HepG2 (cell line): ENCODE results near the gene METTL1. TPM values are rescaled to one million over a fixed set of nuclear protein-coding genes. Genes with fewer than 3 reads are reported as not detected.

Experiments used
- ATAC-seq: fragments of 200-7000 bp; cut with Tn5 transposase; 3 replicates; pipeline ENCODE4 v1.9.1; 2020; ENCODE audit warnings: mild to moderate bottlenecking, moderate library complexity
- BruUV-seq: library from RNA; stranded (reverse); fragments of 400-500 nt; replicated peaks from 2 replicates; lab custom pipeline; 2021; lab: Mats Ljungman, UMichigan
- CTCF ChIA-PET: fragments of 300-600 bp; formaldehyde crosslinking; extraction: SDS; loops from one replicate; lab custom pipeline; 2021; ENCODE audit warnings: low total read pairs, inconsistent platforms, low intra/inter-chr PET ratio; lab: Yijun Ruan, JAX
- POLR2A ChIA-PET: fragments of 350-600 bp; sonication (Branson Sonifier 250); formaldehyde crosslinking; loops from one replicate; lab custom pipeline; 2020; ENCODE audit warnings: antibody characterized with exemption, inconsistent platforms; lab: Yijun Ruan, JAX
- DNase-seq: peaks from one replicate; pipeline ENCODE4 v3.0.0-alpha.2; 2015; ENCODE audit warnings: low spot score
- FAIRE-seq: peaks from 3 replicates; lab custom pipeline; 2011; peaks lifted over from hg19 to GRCh38; lab: Jason Lieb, UNC
- H2AFZ ChIP-seq: one replicate; pipeline ENCODE4 v1.6.1; 2011; ENCODE audit warnings: low read length, inconsistent platforms
- H3K27ac ChIP-seq: fragments of 300-600 bp; 3 replicates; pipeline ENCODE4 v1.8.0; 2011; ENCODE audit warnings: mixed run types, mild to moderate bottlenecking, mixed read lengths, low read length, inconsistent platforms; ENCODE audit not compliant: insufficient read depth; ENCODE audit errors: extremely low read length
- H3K27me3 ChIP-seq, 2 experiments: fragments of 200-600 bp in 1 of 2; 2 replicates in 1 of 2; 3 replicates in 1 of 2; pipeline versions ENCODE4 v1.6.0 to v1.8.0; 2011; ENCODE audit warnings: low read length in 2 of 2, mild to moderate bottlenecking in 2 of 2, moderate library complexity in 2 of 2, inconsistent platforms in 1 of 2; ENCODE audit not compliant: insufficient read depth in 2 of 2, control insufficient read depth in 1 of 2
- H3K36me3 ChIP-seq, 2 experiments: fragments of 200-600 bp in 1 of 2; replicated peaks in 1 of 2; 2 replicates in 1 of 2; 3 replicates in 1 of 2; pipeline versions ENCODE4 v1.5.1 to v1.8.0; 2011; ENCODE audit warnings: low read length in 2 of 2, inconsistent platforms in 1 of 2; ENCODE audit not compliant: insufficient read depth in 2 of 2, control insufficient read depth in 1 of 2
- H3K4me1 ChIP-seq: 2 replicates; pipeline ENCODE4 v1.5.1; 2012; ENCODE audit warnings: low read length, inconsistent platforms; ENCODE audit not compliant: insufficient read depth
- H3K4me2 ChIP-seq: 2 replicates; pipeline ENCODE4 v1.6.0; 2011; ENCODE audit warnings: low read depth, low read length, inconsistent platforms
- H3K4me3 ChIP-seq, 3 experiments: fragments of 200-600 bp in 1 of 3; sonication (generic), shearing (Covaris generic) in 1 of 3; replicated peaks in 1 of 3; 2 replicates each; pipeline ENCODE4 v1.5.1; 2011 to 2016; ENCODE audit warnings: low read length in 3 of 3, inconsistent platforms in 2 of 3, low read depth in 2 of 3, mild to moderate bottlenecking in 2 of 3, control low read depth in 1 of 3, mixed read lengths in 1 of 3; ENCODE audit not compliant: insufficient read depth in 1 of 3
- H3K79me2 ChIP-seq: one replicate; pipeline ENCODE4 v1.6.1; 2011; ENCODE audit warnings: low read length, inconsistent platforms; ENCODE audit not compliant: insufficient read depth
- H3K9ac ChIP-seq: 2 replicates; pipeline ENCODE4 v1.6.0; 2011; ENCODE audit warnings: mild to moderate bottlenecking, low read depth, low read length, inconsistent platforms; ENCODE audit not compliant: insufficient read depth
- H3K9me3 ChIP-seq: 2 replicates; pipeline ENCODE4 v1.5.1; 2012; ENCODE audit warnings: mild to moderate bottlenecking, low read length
- H4K20me1 ChIP-seq: 2 replicates; pipeline ENCODE4 v1.6.0; 2011; ENCODE audit warnings: inconsistent platforms, mild to moderate bottlenecking, low read length, moderate library complexity; ENCODE audit not compliant: insufficient read depth
- FOXO1 ChIP-seq: sonication (generic); formaldehyde crosslinking; IDR thresholded peaks from 2 replicates; pipeline ENCODE4 v1.4.0; 2020; ENCODE audit warnings: missing genetic modification reagents
- HNRNPLL ChIP-seq: fragments of 200-400 bp; formaldehyde crosslinking; IDR thresholded peaks from 2 replicates; pipeline ENCODE4 v1.6.1; 2017; ENCODE audit warnings: mild to moderate bottlenecking, low read depth, low read length; ENCODE audit not compliant: poor library complexity, severe bottlenecking
- KDM2A ChIP-seq: sonication (generic); formaldehyde crosslinking; IDR thresholded peaks from 2 replicates; pipeline ENCODE4 v1.4.0; 2020; ENCODE audit warnings: low read depth, missing genetic modification reagents, borderline replicate concordance
- KLF9 ChIP-seq: IDR thresholded peaks from 2 replicates; pipeline ENCODE4 v1.6.1; 2016; ENCODE audit warnings: low read depth
- MAZ ChIP-seq, 2 experiments: sonication (generic) in 1 of 2; formaldehyde crosslinking in 1 of 2; IDR thresholded peaks; 2 replicates each; pipeline versions ENCODE4 v1.5.0 to v1.6.1; 2012 to 2020; ENCODE audit warnings: low read depth in 2 of 2, mild to moderate bottlenecking in 2 of 2, borderline replicate concordance in 1 of 2, improper control_type of control experiment in 1 of 2, low read length in 1 of 2, missing genetic modification reagents in 1 of 2, moderate library complexity in 1 of 2
- NR2C2 ChIP-seq: sonication (generic); formaldehyde crosslinking; IDR thresholded peaks from 2 replicates; pipeline ENCODE4 v1.4.0; 2020; ENCODE audit warnings: missing genetic modification reagents, mild to moderate bottlenecking, moderate library complexity, borderline replicate concordance
- PHF20 ChIP-seq: sonication (generic); formaldehyde crosslinking; IDR thresholded peaks from 2 replicates; pipeline ENCODE4 v1.5.0; 2020; ENCODE audit warnings: mild to moderate bottlenecking, missing genetic modification reagents
- POLR2A ChIP-seq, 2 experiments: IDR thresholded peaks; 2 replicates each; pipeline ENCODE4 v1.6.1; 2011; ENCODE audit warnings: low read depth in 2 of 2, low read length in 2 of 2, mild to moderate bottlenecking in 1 of 2, moderate library complexity in 1 of 2; ENCODE audit not compliant: insufficient read depth in 1 of 2
- POLR2G ChIP-seq: fragments of 200-400 bp; formaldehyde crosslinking; IDR thresholded peaks from 2 replicates; pipeline ENCODE4 v1.6.1; 2018; ENCODE audit warnings: mild to moderate bottlenecking, low read depth, low read length, moderate library complexity
- YY1 ChIP-seq: IDR thresholded peaks from 2 replicates; pipeline ENCODE4 v1.6.1; 2011; ENCODE audit warnings: low read length, low read depth, moderate library complexity, mild to moderate bottlenecking; ENCODE audit not compliant: insufficient read depth, insufficient replicate concordance
- ZBTB38 ChIP-seq: sonication (generic); formaldehyde crosslinking; IDR thresholded peaks from 2 replicates; pipeline ENCODE4 v1.5.1; 2020; ENCODE audit warnings: mild to moderate bottlenecking, missing genetic modification reagents
- ZFP90 ChIP-seq: sonication (generic); formaldehyde crosslinking; IDR thresholded peaks from 2 replicates; pipeline ENCODE4 v1.8.0; 2022; ENCODE audit warnings: missing genetic modification reagents, mild to moderate bottlenecking, inconsistent platforms, borderline replicate concordance
- ZNF331 ChIP-seq: sonication (generic); formaldehyde crosslinking; IDR thresholded peaks from 2 replicates; pipeline ENCODE4 v1.4.0; 2020; ENCODE audit warnings: missing genetic modification reagents
- ZNF747 ChIP-seq: sonication (generic); formaldehyde crosslinking; IDR thresholded peaks from 2 replicates; pipeline ENCODE4 v1.8.1; 2023; ENCODE audit warnings: missing genetic modification reagents, mild to moderate bottlenecking, borderline replicate concordance
- ZNF788 ChIP-seq: sonication (generic); formaldehyde crosslinking; IDR thresholded peaks from 2 replicates; pipeline ENCODE4 v1.5.0; 2020; ENCODE audit warnings: mild to moderate bottlenecking, missing genetic modification reagents, borderline replicate concordance
- WGBS: methylation state at CpG from one replicate; pipeline ENCODE4 v1.1.6; 2017; ENCODE audit warnings: low lambda C conversion rate; 5-methylcytosine and 5-hydroxymethylcytosine counted together
- in situ Hi-C: cut with HindIII; loops from 2 replicates; pipeline ENCODE4 v1.10.0; 2017; ENCODE audit warnings: low pct_unique_long_range_greater_than_20kb; ENCODE audit not compliant: extremely low pct_ligation_motif_present
- intact Hi-C: fragments of 100-400 bp; cut with micrococcal nuclease; formaldehyde crosslinking; loops from one replicate; pipeline ENCODE4 v1.10.0; 2022; ENCODE audit not compliant: unreplicated experiment
- polyA plus RNA-seq, 8 experiments: library from polyadenylated mRNA; depleted of rRNA in 3 of 8; stranded (reverse) in 7 of 8; unstranded in 1 of 8; fragments of >200 nt; fragmentation: Illumina TruSeq in 4 of 8; extraction: Trizol in 4 of 8; gene quantifications; 2 replicates each; pipeline versions ENCODE4 v1.2.1 to v1.2.3, GENCODE V29; 2011 to 2016; ENCODE audit warnings: low read depth in 4 of 8, missing spikeins in 1 of 8, mixed read lengths in 1 of 8; ENCODE audit not compliant: insufficient read depth in 1 of 8
- total RNA-seq, 5 experiments: library from RNA; depleted of rRNA; stranded (reverse); fragments of >200 nt; fragmentation: Illumina TruSeq; extraction: Trizol; gene quantifications; 2 replicates each; pipeline ENCODE4 v1.2.3, GENCODE V29; 2016; ENCODE audit warnings: low read depth in 1 of 5

The METTL1 gene
- total and polyA plus RNA-seq, 2 of the 13 experiments (the other 11 are each of a cell fraction or from before 2014, with no cell fraction given) = 34.7 to 36.9 TPM

DNA sequence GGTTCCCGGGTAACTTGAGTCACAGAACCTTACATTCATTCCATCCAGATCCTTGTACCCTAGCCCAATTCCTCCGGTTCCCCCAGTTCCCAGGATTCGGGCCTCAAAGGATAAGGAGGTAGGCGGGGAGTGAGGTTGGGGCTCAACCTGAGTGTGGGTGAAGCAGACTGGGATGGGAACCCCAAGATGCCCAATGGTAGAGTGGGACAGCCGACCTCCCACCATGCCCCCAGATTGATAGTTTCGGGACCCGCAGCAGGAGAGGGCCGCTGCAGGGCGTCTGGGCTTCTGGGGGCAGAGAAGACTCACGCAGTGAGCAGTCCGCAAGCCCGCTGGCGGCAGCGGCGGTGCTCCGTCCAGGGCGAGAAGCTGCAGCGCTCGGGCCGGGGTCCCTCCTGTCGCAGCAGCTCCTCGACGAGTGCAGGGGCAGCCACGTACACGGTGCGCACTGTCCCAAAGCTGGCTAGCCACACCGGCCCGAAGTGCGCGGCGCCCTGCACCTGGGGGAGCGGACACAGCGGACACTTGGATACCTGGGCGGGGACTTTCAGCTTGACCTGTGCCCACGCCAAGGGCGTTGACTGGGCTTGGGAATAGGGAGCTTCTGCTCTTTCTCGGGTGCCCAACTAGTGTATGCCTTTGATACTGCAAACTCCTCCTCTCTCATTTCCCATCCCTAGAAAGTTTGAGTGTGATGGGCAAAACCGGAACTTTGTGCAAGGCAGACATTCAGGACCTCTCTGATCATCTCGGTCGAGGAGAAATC is 6.0 kb downstream of the METTL1 start:
- H4K20me1 ChIP-seq = no peaks in the 10 kb centered on the region
- TSS peak; percentile 65 for BruUV-seq
- 19% methylated on average over 8 of the region's 40 CpGs for WGBS
- H3K4me2 ChIP-seq = peak overlapping the region; percentile 95
- peaks cover 42% of the 10 kb centered on the region for H3K4me1 ChIP-seq
- H3K9me3 ChIP-seq = no peaks in the 10 kb centered on the region
- in situ Hi-C loops (no loop called here), intact Hi-C loops (no loop called here)
- ATAC-seq (peak; percentile 58), DNase-seq (no peak), FAIRE-seq (no peak)
- POLR2A ChIA-PET = interaction anchor here (2.0 kb wide), 1 partner anchor 9 kb away, joined by 9 read pairs; no protein-coding TSS in a partner anchor
- peak overlapping the region; percentile 8 for H2AFZ ChIP-seq
- CTCF ChIA-PET = interaction anchor here (1.1 kb wide), 1 partner anchor 9 kb away, joined by 3 read pairs; no protein-coding TSS in a partner anchor
- peaks cover 14 to 18% of the 10 kb centered on the region in 2 experiments for H3K36me3 ChIP-seq
- peaks cover 6% of the 10 kb centered on the region for H3K79me2 ChIP-seq
- peak overlapping the region; percentile 53 to 78 (median 60) for H3K4me3 ChIP-seq
- no peak overlapping the region for H3K27ac ChIP-seq
- H3K9ac ChIP-seq = peak overlapping the region; percentile 50
- H3K27me3 ChIP-seq = peaks cover 0 to 6% of the 10 kb centered on the region in 2 experiments; a peak in 1 of 5 replicates
- TF ChIP-seq NR2C2 (CRISPR knock-in tag) (peak; percentile 4; the same call in 1 of the 2 replicates), ZNF747 (0 out of 2 replicates have a peak, but pooled peaks have one; percentile 45), POLR2G (peak; percentile 27), HNRNPLL (peak; percentile 84), MAZ (IDR thresholded peaks at IDR 0.05; ENCODE audit: borderline replicate concordance, low read depth, low read length) (no peak), MAZ (CRISPR knock-in tag; IDR thresholded peaks at IDR 0.05; ENCODE audit: low read depth) (peak; percentile 32; the same call in 1 of the 2 replicates), ZNF788 (CRISPR knock-in tag) (peak; percentile 24; the same call in 1 of the 2 replicates), KDM2A (peak; percentile 83; the same call in 1 of the 2 replicates), YY1 (peak; percentile 12), POLR2A (IDR thresholded peaks at IDR 0.05; ENCODE audit: insufficient read depth in 1 of 2, low read depth in 2 of 2, low read length in 2 of 2) (peak in 1 of 2 experiments; percentile 10; a peak in 1 of 4 replicates), ZNF331 (CRISPR knock-in tag) (no peak), ZFP90 (CRISPR knock-in tag) (no peak), PHF20 (0 out of 2 replicates have a peak, but pooled peaks have one; percentile 8), ZBTB38 (CRISPR knock-in tag) (0 out of 2 replicates have a peak, but pooled peaks have one; percentile 10), KLF9 (no peak), FOXO1 (CRISPR knock-in tag) (no peak)
